Kidney (tissue), 14 donors: ENCODE results near the gene DEPP1. TPM values are rescaled to one million over a fixed set of nuclear protein-coding genes. Genes with fewer than 3 reads are reported as not detected.

Experiments used
- DNase-seq, 5 donors: peaks; one replicate each; pipeline ENCODE4 v3.0.0-alpha.2; 2013 to 2020
- FAIRE-seq: peaks from 2 replicates; lab custom pipeline; 2012; peaks lifted over from hg19 to GRCh38; lab: Jason Lieb, UNC
- H3K27ac ChIP-seq, 2 donors: one replicate each; pipeline ENCODE4 v1.7.0; 2013; ENCODE audit warnings: low read depth in 2 of 2, low read length in 2 of 2, inconsistent platforms in 1 of 2
- H3K27me3 ChIP-seq: one replicate; pipeline ENCODE4 v1.7.1; 2013; ENCODE audit warnings: low read length, inconsistent platforms; ENCODE audit not compliant: control insufficient read depth, insufficient read depth
- H3K36me3 ChIP-seq, 3 donors: one replicate each; pipeline versions ENCODE4 v1.7.0 to v1.7.1; 2013; ENCODE audit warnings: low read length in 3 of 3, control low read depth in 1 of 3, inconsistent platforms in 1 of 3; ENCODE audit not compliant: insufficient read depth in 3 of 3, control insufficient read depth in 2 of 3
- H3K4me1 ChIP-seq, 3 donors: one replicate each; pipeline versions ENCODE4 v1.7.0 to v1.7.1; 2013; ENCODE audit warnings: low read length in 3 of 3, inconsistent platforms in 1 of 3, low read depth in 1 of 3; ENCODE audit not compliant: control insufficient read depth in 2 of 3, insufficient read depth in 2 of 3
- H3K4me3 ChIP-seq, 3 donors: one replicate each; pipeline versions ENCODE4 v1.7.0 to v1.8.1; 2013; ENCODE audit warnings: low read length in 3 of 3, control low read depth in 1 of 3, inconsistent platforms in 1 of 3
- H3K9ac ChIP-seq, 3 donors: one replicate each; pipeline versions ENCODE4 v1.7.0 to v1.7.1; 2013; ENCODE audit warnings: low read length in 3 of 3, control low read depth in 1 of 3, inconsistent platforms in 1 of 3
- H3K9me3 ChIP-seq, 3 donors: one replicate each; pipeline versions ENCODE4 v1.7.0 to v1.7.1; 2013; ENCODE audit warnings: low read length in 3 of 3, control low read depth in 1 of 3, inconsistent platforms in 1 of 3; ENCODE audit not compliant: control insufficient read depth in 2 of 3, insufficient read depth in 1 of 3
- CTCF ChIP-seq: IDR thresholded peaks from 3 replicates; pipeline ENCODE4 v1.5.1; 2012; ENCODE audit warnings: mild to moderate bottlenecking, moderate library complexity, borderline replicate concordance; ENCODE audit not compliant: insufficient read depth; ENCODE audit errors: extremely low read depth
- intact Hi-C: fragments of 100-400 bp; cut with DNase I; formaldehyde crosslinking; loops from one replicate; pipeline ENCODE4 v1.11.1; 2022
- polyA plus RNA-seq: library from polyadenylated mRNA; stranded (reverse); fragments of 350-450 nt; fragmentation: Illumina TruSeq; extraction: RNeasy Lipid Tissue Mini Kit (QIAGEN cat#74804); gene quantifications from one replicate; pipeline ENCODE4 v1.2.3, GENCODE V29; 2014; ENCODE audit warnings: low read depth, low replicate concordance; ENCODE audit not compliant: insufficient read depth
- total RNA-seq: library from RNA; stranded (reverse); fragmentation: NEBNext Ultra II Directional; extraction: Animal tissue kit (Norgen Biotek cat#: 25700); gene quantifications from one replicate; pipeline ENCODE4 v1.2.1, GENCODE V29; 2021
- donor health status: control.
- donor health status: control.
- donor health status: control.
- donor health status: control.
- donor health status: control.
- donor health status: DM: yes; HTN: yes; CAD: no.
- donor health status: Normal renal cell carcinoma (clear cell type).

Gene DEPP1
- total and polyA plus RNA-seq, 2 donors from 2014 or later: 44.4 to 146 TPM

- no peak for FAIRE-seq
- H3K4me1 ChIP-seq: peaks cover 0 to 47% (median 34%) of the 10 kb centered on the region in 3 donors
- peaks cover 0 to 31% (median 25%) of the 10 kb centered on the region in 3 donors for H3K36me3 ChIP-seq
- no peak overlapping the region for H3K27ac ChIP-seq
- H3K9me3 ChIP-seq: no peaks in the 10 kb centered on the region
- intact Hi-C loops: no loop called here
- TF ChIP-seq CTCF: no peak
- no peak for DNase-seq
- H3K27me3 ChIP-seq: no peaks in the 10 kb centered on the region
- no peak overlapping the region for H3K9ac ChIP-seq
- H3K4me3 ChIP-seq: no peak overlapping the region
Observed at GRCh38 chr10:44971434-44971833, 7.2 kb downstream of the DEPP1 start.

- Histone ChIP-seq H3K27me3 (no peaks in the 10 kb centered on the region), H3K9ac (no peak overlapping the region), H3K4me3 (no peak overlapping the region), H3K9me3 (no peaks in the 10 kb centered on the region), H3K36me3 (peaks cover 0 to 26% (median 25%) of the 10 kb centered on the region in 3 donors), H3K27ac (no peak overlapping the region), H3K4me1 (peaks cover 4 to 51% (median 34%) of the 10 kb centered on the region in 3 donors)
- FAIRE-seq (no peak), DNase-seq (no peak)
- TF ChIP-seq CTCF: no peak
- intact Hi-C loops: no loop called here
Observed at GRCh38 chr10:44970812-44971395, 7.7 kb downstream of the DEPP1 start.

GRCh38 chr10:44969854-44970253 lies 8.8 kb downstream of the DEPP1 start:
- Histone ChIP-seq H3K9me3 (no peaks in the 10 kb centered on the region), H3K27me3 (no peaks in the 10 kb centered on the region), H3K27ac (no peak overlapping the region), H3K4me3 (no peak overlapping the region), H3K36me3 (peaks cover 0 to 25% (median 25%) of the 10 kb centered on the region in 3 donors), H3K9ac (no peak overlapping the region), H3K4me1 (peaks cover 5 to 56% (median 37%) of the 10 kb centered on the region in 3 donors)
- FAIRE-seq (no peak), DNase-seq (no peak)
- intact Hi-C loops: no loop called here
- no peak for TF ChIP-seq CTCF
